ENCODE data around the gene BABAM1. TPM values are rescaled to one million over a fixed set of nuclear protein-coding genes. Genes with fewer than 3 reads are reported as not detected.
A peak's percentile ranks its signal among the peaks of the same experiment; 100 is the strongest.

Gene BABAM1
- total and polyA plus RNA-seq, 9 of the 15 experiments (the other 6 are each of a cell fraction or from before 2014, with no cell fraction given), result 14.7 to 160 (median 113) TPM

GRCh38 chr19:17292301-17293074, 25.2 kb downstream of the BABAM1 start (continued):
- TF ChIP-seq ZHX1 (conservative IDR thresholded peaks at IDR 0.05; ENCODE audit: low read length) (0 out of 2 replicates have a peak, but pooled peaks have one; percentile 27), ZNF655 (CRISPR knock-in tag; IDR thresholded peaks at IDR 0.05) (no peak), ZNF174 (CRISPR knock-in tag; IDR thresholded peaks at IDR 0.05) (no peak), THRA (IDR thresholded peaks at IDR 0.05) (no peak), ARID3A (IDR thresholded peaks at IDR 0.05; ENCODE audit: borderline replicate concordance, low read depth, low read length) (0 out of 2 replicates have a peak, but pooled peaks have one; percentile 35), TCF3 (CRISPR knock-in tag; IDR thresholded peaks at IDR 0.05) (no peak), ARID3B (CRISPR knock-in tag; IDR thresholded peaks at IDR 0.05; ENCODE audit: borderline replicate concordance) (no peak), ZBTB11 (CRISPR knock-in tag; IDR thresholded peaks at IDR 0.05) (peak in 1 of 3 experiments; percentile 62; a peak in 1 of 6 replicates), SRF (CRISPR knock-in tag; IDR thresholded peaks at IDR 0.05) (peak in 1 of 2 experiments; percentile 10; a peak in 1 of 4 replicates), ZNF785 (CRISPR knock-in tag; IDR thresholded peaks at IDR 0.05) (no peak), HOXB6 (CRISPR knock-in tag; IDR thresholded peaks at IDR 0.05; ENCODE audit: borderline replicate concordance) (no peak), DDX20 (tag; IDR thresholded peaks at IDR 0.05; ENCODE audit: low read depth) (no peak), NFRKB (IDR thresholded peaks at IDR 0.05; ENCODE audit: low read depth) (0 out of 2 replicates have a peak, but pooled peaks have one; percentile 37)

Measured in K562 (cell line).